GM18498 (cell line): ENCODE data around the gene DHRSX.
A peak's percentile ranks its signal among the peaks of the same experiment; 100 is the strongest.
"Not testable (repeated sequence)": the region's sequence is repeated elsewhere in the genome, so short reads cannot be mapped to it uniquely, and the experiment has no call there.

ENCODE experiments used
- ATAC-seq: cut with Tn5 transposase; IDR thresholded peaks from one replicate; pipeline ENCODE4 v1.9.1; 2021; ENCODE audit warnings: mild to moderate bottlenecking, moderate library complexity; ENCODE audit not compliant: unreplicated experiment

Gene DHRSX

DNA sequence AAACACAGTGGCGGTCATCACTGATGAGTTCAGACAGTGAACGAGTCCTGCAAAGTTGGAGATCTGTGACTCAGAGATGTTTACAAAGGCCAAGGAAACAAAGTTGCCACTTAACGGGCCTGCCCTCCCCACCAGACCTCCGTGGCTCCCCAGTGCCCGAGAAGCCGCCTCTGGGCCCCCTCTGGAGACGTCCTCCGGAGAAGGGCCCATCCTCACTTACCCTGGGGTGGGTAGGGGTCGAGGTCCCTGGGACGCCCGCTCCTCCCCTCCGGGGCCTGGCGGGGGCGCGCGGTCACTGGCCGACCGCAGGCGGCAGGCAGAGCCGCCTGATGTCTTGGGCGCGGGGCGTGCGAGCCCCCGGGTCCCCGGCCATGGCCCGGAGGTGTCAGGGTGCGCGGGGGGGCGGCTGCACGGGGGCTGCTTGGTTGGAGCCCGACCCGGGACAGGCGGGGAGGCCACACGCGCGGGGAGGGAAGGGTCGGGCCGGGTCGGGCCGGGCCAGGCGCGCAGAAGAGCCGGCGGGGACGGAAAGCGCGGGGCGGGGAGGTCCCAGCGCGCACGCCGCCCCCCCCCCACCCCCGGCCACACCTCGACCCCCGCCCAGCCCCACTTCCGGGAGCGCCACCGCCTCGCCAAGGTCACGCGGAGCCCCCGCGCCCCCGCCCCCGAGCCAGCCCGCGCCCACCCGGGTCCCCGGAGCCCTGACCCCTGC lies 529 bp downstream of the DHRSX start:
- peak; percentile 63 for ATAC-seq

DNA sequence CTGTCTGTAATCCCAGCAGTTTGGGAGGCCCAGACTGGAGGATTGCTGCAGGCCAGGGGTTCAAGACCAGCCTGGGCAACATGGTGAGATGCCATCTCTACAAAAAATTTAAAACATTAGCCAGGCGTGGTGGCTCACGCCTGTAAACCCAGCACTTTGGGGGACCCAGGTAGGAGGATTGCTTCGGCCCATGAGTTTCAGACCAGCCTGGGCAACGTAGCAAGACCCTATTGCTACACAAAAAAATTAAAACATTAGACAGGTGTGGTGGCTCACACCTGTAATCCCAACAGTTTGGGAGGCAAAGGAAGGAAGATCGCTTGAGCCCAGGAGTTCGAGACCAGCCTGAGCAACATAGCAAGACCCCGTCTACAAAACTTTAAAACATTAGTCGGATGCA lies 1.3 kb downstream of the DHRSX start:
- ATAC-seq, result no peak

DNA sequence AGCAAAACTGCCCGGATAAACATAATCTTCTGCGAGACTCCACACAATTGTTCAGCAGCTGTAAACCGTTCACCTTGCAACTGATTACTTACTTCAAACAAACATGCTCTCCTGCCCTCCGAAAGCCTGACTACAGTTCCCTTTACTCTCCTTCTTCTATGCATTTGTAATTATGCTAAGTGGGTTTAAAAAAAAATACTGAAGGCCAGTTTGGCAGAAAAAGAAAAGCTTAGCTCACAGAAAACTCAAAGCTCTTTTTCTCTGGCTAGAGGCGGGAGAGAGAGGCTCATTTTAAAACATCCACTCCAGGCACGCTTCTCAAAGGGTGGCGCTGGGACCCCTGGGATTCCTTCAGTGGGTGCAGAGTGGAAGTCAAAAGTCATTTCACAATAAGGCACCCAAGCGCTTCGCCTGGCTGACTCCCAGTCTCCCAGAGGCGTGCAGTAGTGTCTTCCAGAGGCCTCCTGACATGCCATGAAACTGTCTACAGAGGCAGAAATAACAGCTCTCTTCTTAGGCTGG lies 1.9 kb downstream of the DHRSX start:
- no peak for ATAC-seq

DNA sequence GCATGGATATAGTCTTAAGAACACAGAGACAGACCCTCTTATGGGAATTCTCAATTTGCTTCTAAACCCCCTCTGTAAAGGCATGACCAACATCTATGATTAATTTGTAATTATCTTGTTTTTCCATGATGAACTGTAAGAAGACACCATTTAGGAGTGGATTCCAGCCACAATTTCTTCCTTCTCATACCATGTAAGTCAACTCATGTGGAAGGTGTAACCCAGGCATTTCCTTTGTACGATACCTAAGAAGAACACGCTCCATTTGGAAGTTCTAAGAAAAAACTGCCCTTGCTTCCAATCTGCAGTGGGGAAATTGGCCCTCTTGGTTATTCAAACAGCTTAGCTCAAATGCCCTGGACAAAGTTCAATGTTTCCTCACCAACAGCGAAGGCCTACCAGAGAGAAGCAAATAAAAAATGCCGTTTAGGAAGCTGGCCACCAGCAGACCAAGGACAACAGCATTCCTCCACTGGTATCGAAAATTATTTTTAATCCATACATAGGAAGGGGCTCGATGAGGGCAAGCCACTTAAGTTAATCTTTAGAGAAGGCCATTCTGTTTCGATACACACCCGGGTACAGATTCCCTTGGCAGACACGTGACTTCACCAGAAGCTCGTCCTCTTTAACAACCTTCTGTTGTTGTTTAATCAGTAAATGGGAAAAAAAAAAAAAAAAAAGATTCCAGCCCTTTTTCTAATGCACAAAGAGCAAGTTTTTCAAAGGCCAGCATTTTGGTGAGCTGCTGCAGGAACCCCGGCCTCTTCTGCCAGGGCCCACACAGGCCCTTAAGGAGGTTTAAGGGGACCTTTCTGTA lies 2.6 kb downstream of the DHRSX start:
- no peak for ATAC-seq

DNA sequence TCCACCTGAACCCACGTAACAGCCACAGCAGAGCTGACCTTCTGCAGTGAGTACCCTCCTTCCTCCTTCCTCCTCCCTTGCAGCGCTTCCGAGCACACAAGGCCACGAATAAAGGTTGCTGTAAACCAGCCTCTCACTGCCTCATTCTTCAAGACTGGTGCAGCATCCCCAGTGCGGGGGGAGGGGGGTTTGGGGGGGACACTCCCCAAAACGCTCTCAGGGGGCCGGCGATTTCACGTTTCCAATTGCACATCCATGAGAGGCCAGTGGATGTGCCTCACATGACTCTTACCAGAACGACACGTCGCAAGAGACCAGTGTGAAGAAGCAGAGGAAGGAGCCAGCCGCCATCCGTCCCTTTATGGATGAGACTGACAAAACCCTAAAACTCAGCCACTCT lies 5.2 kb downstream of the DHRSX start:
- no peak for ATAC-seq

DNA sequence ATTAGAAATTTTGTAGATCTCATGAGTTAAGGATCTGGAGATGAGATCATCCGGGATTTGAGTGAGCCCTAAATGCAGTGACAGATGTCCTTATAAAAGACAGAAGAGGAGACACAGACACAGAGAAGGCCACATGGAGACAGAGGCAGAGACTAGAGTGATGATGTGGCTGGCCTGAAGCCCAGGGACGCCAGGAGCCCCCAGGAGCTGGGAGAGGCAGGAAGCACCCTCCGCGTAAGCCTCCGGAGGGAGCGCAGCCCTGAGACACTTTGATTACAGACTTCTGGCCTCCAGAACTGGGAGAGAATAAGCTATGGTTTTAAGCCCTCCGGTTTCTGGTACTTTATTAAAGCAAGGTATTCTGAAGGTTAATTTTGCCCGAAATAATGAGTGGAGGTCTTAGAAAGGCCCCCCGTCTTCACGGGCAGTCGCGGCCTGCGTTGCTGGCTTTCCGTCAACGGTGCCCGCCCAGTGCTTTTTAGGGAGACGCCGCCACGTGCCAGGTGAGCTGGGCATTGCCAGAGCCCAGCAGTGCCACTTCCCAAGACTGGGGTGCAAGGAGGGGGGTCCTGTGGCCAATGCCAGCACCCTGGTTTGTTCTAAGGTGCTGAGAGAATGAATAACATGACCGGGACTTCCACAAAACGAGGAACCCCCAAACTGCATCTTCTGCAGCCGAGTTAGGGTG lies 8.1 kb downstream of the DHRSX start:
- no peak for ATAC-seq

DNA sequence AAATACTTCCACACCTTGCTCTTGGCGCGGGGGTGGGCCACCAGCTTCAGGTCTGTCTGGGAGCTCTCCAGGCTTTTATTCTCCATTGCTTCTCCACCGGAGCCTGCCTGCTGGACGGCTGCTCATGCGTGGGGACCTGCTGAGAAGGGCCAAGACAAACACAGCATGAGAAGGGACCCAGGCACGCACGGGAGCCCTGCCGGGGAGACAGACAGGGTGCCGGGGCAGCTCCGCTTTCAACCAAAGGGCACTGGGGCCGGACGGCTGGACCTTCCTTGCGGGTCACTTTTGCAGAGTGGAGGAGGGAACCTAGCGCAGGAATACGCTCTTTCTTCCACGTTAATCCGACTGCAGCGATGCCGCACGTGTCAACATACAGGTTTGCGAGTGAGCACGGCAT lies 10.1 kb downstream of the DHRSX start:
- ATAC-seq, result no peak

DNA sequence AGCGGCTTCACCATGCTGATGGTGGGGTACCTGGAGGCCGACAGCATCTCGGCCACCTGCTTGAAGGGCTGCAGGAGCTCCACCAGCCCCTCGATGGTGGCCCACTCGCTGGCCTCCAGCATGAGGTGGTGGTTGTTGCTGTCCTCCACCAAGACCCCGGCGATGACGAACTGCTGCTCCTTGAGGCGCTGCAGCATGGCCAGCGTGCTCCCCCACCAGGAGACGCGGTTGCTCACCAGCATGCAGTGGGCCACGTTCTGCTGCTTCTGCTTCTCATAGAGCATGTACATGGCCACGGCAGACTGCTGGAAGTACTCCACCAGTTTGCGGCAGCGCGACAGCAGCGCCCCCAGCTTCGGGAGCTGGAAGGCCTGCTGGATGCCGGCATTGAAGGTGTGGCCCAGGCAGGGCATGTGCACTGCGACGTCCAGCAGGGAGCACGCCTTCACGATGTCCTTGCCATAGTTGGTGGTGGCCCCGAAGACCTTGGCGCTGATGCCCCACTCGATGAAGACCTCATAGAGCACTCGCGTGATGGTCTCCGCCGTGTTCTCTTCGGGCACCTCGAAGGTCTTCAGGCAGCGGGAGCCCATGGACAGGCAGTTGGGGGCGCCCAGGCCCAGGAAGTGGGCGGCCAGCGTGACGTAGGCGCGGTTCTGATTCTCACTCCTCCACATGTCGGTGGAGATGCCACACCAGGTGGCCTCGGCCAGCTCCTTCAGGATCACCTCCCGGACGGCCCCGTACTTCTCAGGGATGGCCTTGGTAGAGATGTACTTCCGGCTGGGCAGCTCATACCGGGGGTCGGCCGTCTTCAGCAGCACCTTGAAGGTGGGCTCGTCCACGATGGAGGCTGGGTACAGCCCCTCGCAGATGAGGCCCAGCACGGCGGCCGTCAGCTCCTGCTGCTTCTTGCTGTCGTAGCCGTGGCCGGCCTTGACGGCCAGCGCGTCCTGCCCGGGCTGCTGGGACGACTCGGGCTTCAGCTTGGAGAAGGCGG lies 11.0 kb downstream of the DHRSX start:
- ATAC-seq, result no peak

DNA sequence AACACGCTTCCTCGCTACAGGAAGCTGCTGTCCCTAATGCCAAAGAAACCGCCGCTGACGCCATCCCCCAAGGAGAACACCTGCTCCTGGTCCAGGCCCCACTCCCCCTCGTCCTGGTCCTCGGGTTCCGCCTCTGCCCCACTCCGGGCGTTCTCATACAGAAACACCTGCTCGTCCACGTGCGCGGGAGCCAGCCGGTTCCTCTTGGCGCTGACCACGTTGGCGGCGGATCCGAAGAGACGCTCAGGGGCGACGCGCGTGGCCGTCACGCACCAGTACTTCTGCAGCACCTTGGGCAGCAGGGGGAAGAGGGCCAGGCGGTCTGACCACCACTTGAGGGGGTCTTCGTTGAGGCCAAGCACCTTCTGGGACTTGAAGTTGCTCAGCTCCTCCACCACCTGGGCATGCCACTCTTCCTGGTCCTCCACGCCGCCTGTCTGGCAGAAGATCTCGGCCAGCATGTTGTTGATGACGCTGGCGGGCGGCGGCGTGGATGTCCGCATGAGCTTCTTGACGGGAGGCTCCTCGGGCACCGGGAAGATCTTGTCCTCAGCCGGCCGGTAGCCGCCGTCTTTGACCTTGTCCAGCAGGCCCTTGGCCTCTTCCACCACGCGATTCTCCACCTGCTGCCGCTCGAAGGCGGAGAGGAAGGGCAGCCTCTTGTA lies 12.0 kb downstream of the DHRSX start:
- ATAC-seq, result no peak

DNA sequence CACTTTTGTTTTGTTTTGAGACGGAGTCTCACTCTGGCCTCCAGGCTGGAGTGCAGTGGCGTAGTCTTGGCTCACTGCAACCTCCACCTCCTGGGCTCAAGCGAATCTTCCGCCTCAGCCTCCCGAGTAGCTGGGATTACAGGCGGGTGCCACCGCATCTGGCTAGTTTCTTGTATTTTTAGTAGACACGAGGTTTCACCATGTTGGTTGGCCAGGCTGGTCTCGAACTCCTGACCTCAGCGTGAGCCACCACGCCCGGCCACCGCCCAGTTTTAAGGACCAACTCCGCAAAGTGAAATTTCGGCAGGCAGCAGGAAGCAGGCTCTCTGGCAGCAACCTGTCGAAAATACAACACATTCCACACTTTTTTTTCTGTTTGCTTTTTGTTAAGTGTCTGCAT lies 13.4 kb downstream of the DHRSX start:
- ATAC-seq, result no peak

DNA sequence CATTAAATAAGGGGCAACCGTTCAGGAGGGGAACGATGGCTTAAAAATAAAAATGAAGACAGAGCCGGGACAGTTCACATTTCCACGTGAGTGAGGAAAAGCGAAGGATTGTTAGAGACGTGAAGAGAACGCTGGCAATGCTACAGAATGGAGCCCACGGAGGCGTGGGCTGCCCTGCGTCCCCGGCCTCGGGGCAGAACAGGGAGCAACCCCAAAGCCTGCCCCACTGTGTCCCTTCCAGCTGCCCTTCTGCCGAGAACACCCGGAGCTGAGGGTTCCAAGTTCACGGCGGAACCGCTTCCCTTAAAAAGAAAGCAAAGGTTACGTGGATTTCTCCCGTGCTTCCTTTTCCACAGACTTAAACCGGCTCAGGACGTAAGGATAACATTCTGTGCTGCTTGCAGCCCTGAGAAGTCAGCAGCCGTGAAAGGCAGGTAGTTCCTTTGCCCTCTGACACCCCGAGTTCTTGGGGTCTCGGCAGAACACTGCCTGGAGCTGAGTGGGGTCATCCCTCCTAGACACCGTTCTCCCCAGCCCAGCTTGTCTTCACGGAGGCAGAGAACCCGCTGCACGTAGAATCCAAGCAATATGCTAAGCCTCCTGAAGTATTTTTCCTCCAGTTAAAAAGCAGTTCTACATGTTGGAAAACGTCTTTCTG lies 14.2 kb downstream of the DHRSX start:
- no peak for ATAC-seq

DNA sequence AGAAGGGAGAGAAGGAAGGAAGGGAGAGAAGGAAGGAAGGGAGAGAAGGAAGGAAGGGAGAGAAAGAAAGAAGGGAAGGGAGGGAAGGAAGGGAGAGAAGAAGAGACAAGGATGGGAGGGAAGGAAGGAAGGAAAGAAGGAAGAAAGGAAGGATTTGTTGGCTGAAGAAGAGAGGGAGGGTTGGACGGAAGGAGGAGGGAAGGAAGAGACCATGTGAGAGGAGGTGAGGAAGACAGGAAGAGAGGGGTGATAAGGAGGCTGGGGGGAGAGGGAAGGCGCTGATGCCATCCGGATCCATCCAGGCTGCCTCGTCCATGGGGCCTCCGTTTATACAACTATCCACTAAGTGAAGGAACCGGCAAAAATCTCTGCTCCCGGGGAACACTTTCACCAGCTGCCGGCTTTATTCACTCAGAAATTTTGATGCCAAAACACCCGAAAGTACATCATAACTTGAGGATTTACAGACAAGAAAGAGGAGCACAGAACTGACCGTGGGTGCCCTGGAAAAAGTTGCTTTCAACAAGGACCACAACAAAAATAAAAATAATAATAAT lies 14.9 kb downstream of the DHRSX start:
- no peak for ATAC-seq

DNA sequence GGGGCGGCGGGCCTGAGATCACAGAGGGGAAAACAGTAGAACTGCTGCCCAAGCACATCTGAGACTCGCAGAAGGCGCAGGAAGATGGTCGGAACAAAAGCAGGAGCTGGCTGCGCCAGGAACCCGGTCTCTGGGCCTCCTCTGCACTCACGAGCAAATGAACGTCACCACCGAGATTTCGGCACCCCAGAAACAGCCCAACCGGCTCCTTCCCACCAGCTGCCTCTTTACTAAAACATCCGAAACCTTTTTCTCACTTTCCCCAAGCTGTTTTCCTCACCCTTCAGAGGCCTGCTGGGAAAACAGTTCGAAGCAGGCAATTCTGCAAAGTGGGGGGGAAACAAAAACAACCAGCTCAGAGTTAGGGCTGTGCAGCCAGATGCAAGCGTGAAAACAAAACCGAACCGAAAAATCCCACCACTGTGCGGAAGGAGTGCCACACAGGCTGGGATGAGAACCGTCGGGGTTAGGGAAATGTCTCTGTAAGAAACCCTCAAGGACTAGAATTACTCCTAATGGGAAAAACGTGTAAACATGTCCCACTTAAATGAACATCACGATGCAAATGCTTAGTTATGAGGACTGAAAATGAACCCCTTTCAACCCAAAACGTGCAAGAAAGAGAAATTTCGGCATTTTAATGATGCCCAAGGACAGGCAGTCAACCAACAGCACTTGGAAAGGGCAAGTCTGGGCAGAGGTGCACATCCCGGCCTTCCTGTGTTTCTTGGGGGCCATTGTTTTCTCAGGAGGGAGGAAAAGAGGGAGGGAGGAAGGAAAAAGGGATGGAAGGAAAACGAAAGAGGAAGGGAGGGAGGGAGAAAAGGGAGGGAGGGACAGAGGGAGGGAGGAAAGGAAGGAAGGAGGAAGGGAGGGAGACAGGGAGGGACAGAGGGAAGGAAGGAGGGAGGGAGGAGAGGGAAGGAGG lies 15.8 kb downstream of the DHRSX start:
- ATAC-seq, result no peak

DNA sequence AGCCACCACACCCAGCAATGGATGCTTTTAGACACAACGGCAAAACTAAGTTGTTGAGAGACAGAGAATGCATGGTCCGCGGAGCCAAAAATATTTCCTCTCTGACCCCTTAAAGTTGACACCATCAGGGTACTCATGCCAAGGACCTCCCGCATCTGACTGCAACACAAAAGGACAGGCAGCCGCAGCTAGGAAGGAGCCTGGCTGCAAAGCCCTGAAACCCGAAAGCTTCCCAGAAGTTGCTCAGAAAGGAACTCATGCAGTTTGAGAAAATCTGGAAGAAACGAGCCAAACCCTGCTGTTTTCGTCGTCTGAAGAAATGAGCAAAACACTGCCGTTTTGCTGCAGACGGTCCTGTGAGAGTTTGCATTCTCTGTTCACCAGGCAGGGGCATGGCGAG lies 16.5 kb downstream of the DHRSX start:
- ATAC-seq, result no peak

DNA sequence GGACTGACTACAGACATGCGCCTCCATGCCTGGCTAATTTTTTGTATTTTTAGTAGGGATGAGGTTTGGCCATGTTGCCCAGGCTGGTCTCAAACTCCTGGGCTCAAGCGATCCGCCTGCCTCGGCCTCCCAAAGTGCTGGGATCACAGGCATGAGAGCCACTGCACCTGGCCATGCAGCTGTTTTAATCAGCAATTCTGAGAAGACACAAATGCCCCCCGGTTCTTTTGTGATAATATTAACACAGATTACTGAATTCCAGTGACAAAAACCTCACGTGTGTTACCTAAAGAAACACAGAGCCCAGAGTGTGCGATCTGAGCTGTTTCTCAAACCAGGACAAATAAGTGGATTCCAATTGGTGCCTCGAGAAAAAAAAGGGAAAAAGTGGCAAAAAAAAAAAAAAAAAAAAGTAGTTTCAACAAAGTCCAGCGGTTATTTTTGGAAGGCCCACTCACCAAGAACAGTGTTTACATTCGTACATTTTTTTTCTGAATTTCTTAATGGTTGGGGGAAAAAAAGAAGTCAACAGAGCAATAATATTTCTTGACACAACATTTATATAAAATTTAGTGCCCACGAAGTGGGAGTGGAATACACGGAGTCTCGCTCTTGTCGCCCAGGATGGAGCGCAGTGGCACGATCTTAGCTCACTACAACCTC lies 17.2 kb downstream of the DHRSX start:
- no peak for ATAC-seq

DNA sequence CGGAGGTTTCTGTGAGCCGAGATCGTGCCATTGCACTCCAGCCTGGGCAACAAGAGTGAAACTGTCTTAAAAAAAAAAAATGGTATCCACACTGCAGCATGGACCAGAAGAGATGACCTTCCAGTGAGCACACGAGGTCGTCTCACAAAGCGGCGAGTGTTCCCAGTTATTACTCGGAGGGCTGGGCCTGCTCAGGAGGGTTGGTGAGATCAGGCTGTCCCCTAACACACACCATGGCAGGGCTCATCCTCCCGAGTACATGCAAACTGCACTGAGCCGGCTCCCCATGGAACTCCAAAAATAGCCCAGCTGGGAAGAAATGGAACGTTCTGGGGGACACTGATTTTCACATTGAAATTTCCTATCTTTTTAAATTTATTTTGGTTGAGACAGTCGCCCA lies 19.2 kb downstream of the DHRSX start:
- not testable (repeated sequence) for ATAC-seq

DNA sequence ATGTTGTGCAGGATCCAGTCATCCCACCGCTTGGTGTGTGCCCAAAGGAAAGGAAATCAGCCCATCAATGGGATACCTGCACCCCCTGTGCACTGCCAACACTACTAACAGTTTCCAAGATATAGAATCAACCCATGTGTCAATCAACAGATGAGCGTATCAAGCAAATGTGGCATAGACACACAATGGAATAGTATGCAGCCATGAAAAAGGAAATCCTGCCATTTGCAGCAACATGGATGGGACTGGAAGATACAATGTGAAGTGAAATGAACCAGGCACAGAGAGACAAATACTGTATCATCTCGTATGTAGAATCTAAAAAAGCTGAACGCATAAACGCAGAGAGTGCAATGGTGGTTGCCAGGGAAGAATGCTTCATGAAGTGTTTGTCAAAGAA lies 20.8 kb downstream of the DHRSX start:
- ATAC-seq, result not testable (repeated sequence)

DNA sequence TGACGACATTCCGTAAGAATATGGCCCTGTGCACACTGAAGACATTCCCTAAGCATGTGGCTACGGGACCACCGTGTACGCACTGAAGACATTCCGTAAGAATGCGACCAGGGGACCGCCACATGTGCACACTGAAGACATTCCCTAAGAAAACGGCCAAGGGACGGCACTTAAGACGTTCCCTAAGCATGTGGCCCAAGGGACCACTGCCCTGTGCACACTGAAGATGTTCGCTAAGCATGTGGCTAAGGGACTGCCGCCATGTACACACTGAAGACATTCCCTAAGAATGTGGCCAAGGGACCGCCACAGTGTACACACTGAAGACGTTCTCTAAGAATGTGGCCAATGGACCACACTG lies 21.4 kb downstream of the DHRSX start:
- no peak for ATAC-seq
